GM15510 (cell line): ENCODE data around the gene CLIC5.

Experiments
- POLR2A ChIP-seq: IDR thresholded peaks from 3 replicates; pipeline ENCODE4 v1.6.1; 2011; ENCODE audit warnings: borderline replicate concordance; ENCODE audit not compliant: insufficient read length; ENCODE audit errors: extremely low read depth

Gene CLIC5

GRCh38 chr6:45987856-45988255 lies 27.8 kb downstream of the CLIC5 start:
- no peak for TF ChIP-seq POLR2A

- no peak for TF ChIP-seq POLR2A
Measured at GRCh38 chr6:45986746-45987274, 28.9 kb downstream of the CLIC5 start.

- TF ChIP-seq POLR2A, result no peak
Measured at GRCh38 chr6:45984788-45985425, 30.8 kb downstream of the CLIC5 start.

- TF ChIP-seq POLR2A, result no peak
Measured at GRCh38 chr6:45984347-45984746, 31.3 kb downstream of the CLIC5 start.

DNA sequence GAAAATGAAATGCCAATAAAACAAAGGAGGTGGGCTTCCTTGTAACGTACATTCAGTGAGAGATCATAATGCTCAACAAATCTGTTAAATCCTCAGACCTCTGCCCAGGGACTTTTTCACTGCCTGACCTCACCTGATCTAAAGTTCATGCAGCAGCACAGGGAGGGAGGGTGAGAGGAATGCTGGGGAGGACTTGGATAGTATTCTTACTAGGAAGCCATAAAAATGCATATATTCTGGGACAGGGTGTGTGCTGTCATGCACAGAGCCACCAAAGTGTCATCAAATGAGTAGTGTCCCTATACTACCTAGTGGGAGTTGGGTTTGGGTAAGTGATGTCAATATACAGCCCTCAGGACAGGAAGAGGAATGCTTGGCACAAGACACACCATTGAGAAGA lies 32.6 kb downstream of the CLIC5 start:
- no peak for TF ChIP-seq POLR2A

DNA sequence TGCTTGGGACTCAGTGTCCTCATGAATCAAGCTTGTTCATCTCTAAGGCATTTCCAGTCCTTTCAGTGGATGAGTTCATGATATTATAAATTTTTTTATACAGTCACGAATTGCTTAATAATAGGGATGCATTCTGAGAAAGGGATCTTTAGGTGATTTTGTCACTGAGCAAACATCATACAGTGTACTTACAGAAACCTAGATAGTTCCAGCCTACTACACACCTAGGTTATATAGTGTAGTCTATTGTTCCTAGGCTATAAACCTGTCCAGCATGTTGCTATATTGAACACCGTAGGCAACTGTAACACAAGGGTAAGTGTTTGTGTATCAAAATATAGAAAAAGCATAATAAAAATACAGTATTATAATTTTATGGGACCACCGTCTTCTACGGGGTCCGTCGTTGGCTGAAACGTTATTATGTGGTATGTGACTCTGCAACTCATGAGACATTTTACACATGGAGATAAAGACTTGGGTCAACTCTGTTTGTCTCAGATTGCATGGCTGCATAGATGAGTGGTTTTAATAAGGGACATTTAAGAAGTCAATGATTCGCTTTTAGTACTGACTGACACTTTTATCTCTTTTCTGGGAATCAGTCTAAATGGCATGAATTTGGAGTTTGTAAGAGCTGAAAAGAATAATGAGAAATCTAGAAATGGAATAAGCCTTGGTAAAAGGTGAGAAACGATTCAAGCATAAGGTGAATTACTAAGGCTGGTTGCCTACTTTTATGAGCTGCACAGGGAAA lies 33.2 kb downstream of the CLIC5 start:
- TF ChIP-seq POLR2A, result no peak

DNA sequence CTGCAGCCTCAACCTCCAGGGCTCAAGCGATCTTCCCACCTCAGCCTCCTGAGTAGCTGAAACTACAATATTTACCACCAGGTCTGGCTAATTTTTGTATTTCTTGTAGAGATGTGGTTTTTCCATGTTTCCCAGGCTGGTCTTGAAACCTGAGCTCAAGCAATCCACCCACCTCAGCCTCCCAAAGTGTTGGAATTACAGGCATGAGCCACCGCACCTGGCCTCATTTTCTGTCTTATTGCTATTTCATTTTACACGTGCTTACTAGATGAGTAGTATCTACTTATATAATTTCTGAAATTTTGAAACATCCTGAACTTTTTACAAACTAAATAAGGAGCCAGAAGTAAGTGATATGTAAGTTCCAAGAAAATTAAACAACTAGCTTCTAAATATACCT lies 34.6 kb downstream of the CLIC5 start:
- TF ChIP-seq POLR2A, result no peak

DNA sequence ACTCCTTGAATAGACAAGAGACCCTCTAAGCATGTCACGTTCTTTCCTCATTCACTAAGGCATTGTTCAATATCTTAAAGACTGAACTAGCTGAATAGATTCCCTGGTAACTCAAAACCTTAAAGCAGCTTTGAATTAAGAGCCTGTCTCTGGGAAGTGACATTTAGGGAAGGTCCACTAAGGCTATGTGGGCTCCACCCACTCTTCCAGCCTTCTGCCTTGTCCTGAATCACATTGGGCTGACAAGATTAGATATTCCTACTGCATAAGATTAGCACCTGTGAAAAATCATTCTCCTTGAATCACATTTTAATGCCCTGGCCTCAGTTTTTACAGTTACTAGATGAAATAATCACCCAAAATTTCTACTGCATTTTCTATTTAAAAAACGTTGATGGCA lies 36.3 kb downstream of the CLIC5 start:
- TF ChIP-seq POLR2A, result no peak

- no peak for TF ChIP-seq POLR2A
Measured at GRCh38 chr6:45974596-45974995, 41.1 kb downstream of the CLIC5 start.

DNA sequence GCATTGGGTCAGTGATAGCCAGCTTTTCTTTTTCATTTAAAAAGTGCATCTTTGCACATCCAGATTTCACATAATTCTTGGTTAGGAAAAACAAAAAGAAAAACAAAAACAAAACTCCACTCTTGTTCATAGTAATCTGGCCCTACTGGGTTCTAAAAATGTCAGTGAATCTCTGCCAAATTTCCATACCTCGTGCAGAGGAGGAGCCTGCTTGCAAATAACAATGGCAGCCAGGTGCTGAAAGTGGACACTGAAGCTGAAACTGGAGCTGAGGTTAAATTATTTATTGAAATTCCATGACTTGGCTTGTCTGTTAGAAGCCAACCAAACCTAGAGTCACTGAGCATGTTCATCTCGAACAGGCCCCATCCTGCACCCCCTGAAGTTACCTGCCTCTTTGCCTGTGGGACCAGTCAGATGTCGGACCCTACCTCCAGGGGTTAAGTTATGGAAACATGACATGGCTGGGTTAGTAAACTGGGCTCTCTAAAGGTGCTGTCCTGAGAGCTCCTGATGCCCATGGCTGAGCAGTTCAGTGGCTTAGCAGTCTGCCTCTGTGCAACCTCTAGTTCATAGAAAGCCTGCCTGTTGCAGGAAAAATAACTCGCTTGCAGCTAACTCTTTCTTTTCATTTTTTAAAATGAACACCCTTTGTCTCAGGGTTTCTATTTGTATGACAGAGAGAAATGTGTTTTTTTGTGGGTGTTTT lies 42.7 kb downstream of the CLIC5 start:
- no peak for TF ChIP-seq POLR2A

DNA sequence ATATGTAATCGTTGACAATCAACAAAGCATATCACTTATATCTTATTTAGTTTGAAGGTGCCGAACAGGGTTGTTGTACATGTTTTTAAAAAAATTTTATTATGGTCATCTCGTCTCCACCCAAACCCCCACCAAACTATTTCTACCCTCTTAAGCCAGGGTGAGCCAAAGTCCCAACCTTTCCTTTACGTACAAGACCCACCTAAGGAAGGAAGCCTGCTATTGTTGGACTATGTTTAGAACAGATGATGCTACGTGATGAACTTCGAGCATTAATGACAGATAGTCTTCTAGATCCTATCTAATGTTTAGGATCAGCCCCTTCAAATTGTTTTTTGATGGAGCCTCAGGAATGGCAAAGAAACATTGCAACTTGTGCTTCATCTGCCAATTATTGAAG lies 44.4 kb downstream of the CLIC5 start:
- TF ChIP-seq POLR2A, result no peak

DNA sequence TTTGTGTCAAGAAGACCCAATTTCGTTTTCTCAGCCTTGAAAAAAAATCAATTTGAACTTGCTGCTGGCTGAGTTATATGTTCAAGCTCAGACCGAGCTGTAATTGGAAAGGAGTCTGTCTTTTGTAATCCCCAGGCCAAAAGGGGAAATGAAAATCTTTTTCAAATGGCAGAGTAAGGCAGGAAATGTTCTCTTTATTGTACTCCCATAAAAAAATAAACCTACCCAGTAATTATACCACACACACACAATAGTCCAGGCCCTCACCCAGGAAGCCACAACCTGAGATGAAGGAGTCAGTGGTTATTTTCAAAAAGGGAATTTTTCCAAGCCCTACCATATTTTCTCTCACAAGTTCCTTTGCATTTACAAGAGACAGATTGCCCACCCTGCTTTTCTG lies 45.3 kb downstream of the CLIC5 start:
- TF ChIP-seq POLR2A, result no peak

DNA sequence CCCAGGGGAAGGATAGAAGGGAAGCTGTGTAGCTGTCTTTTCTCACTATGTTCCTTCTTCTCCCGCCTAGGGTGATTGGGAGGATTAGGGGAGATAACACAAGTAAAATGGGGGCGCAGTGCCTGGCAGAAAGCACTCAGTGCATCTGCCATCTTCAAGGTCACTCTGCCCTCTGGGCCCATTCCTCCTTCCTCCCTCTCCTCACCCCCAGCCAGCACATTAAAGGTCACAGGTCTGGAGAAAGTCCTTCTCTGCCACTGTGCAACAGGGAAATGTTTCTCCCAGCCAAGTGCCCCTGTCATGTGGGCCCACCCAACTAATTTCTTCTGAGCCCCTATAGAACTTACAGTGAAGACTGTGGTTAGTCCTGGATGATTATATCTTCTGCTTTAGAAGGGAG lies 45.8 kb downstream of the CLIC5 start:
- no peak for TF ChIP-seq POLR2A

GRCh38 chr6:45969026-45969425 lies 46.6 kb downstream of the CLIC5 start:
- TF ChIP-seq POLR2A, result no peak

DNA sequence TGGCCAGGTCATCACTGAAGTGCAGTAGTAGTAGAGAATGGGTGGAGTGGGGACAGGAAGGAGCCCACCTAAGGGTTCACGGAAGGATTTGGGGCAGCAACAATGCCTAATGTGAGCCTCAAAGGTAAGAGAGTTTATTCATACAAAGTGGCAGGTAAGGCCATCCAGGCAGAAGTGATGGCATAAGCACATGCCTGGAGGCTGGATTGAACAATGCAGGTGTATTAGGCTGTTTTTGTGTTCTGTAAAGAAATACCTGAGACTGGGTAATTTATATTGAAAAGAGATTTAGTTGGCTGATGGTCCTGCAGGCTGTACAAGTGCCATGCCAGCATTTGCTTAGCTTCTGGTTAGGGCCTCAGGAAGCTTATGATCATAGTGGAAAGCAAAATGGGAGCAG lies 48.3 kb downstream of the CLIC5 start:
- no peak for TF ChIP-seq POLR2A
